Endothelial cell of hepatic sinusoid (primary cell): ENCODE measurements around the gene AUP1.
"Not testable (repeated sequence)": the region's sequence is repeated elsewhere in the genome, so short reads cannot be mapped to it uniquely, and the experiment has no call there.

Source experiments
- in situ Hi-C: cut with HindIII; loops from 2 replicates; pipeline ENCODE4 v1.10.0; 2017; ENCODE audit warnings: low sequenced_read_pairs

The AUP1 gene

GRCh38 chr2:74499940-74500577 is 29.4 kb downstream of the AUP1 start:
- in situ Hi-C loops: no loop called here

- in situ Hi-C loops: no loop called here
These were observed 30.1 kb downstream of the AUP1 start, which contains the start of gene LBX2 for GRCh38 chr2:74499267-74499939. TSS of gene LBX2 (minus strand) at chr2:74499603. CDS start at chr2:74499537, 66 bp downstream.

- in situ Hi-C loops: no loop called here
These were observed 30.8 kb downstream of the AUP1 start for GRCh38 chr2:74498500-74499266.

- in situ Hi-C loops: no loop called here
These were observed 31.6 kb downstream of the AUP1 start for GRCh38 chr2:74497777-74498499.

GRCh38 chr2:74496997-74497776 is 32.3 kb downstream of the AUP1 start:
- in situ Hi-C loops: no loop called here

GRCh38 chr2:74495440-74495839 is 34.1 kb downstream of the AUP1 start:
- in situ Hi-C loops: no loop called here

GRCh38 chr2:74493546-74493945 is 36.0 kb downstream of the AUP1 start:
- in situ Hi-C loops: loop anchor here (5.0 kb wide), 1 partner anchor 94 kb away; no protein-coding TSS in a partner anchor

GRCh38 chr2:74491648-74492544 is 37.6 kb downstream of the AUP1 start:
- in situ Hi-C loops: loop anchor here (5.0 kb wide), 1 partner anchor 95 kb away; no protein-coding TSS in a partner anchor

- in situ Hi-C loops: loop anchor here (5.0 kb wide), 1 partner anchor 97 kb away; no protein-coding TSS in a partner anchor
These were observed 39.6 kb downstream of the AUP1 start for GRCh38 chr2:74489906-74490305.

GRCh38 chr2:74488643-74489481 is 40.6 kb downstream of the AUP1 start:
- in situ Hi-C loops: no loop called here

GRCh38 chr2:74486141-74486540 is 43.4 kb downstream of the AUP1 start:
- in situ Hi-C loops: no loop called here

- in situ Hi-C loops: not testable (repeated sequence)
These were observed 45.8 kb downstream of the AUP1 start for GRCh38 chr2:74483675-74484164.

- in situ Hi-C loops: no loop called here
These were observed 46.5 kb downstream of the AUP1 start, which contains the start of the genes CCDC142 and TTC31 for GRCh38 chr2:74482801-74483674. TSS of gene CCDC142 (minus strand) at chr2:74482998. CDS start at chr2:74482837, 161 bp downstream. TSS of gene TTC31 (plus strand) at chr2:74483081. CDS start at chr2:74483096, 15 bp downstream.

- in situ Hi-C loops: no loop called here
These were observed 47.3 kb downstream of the AUP1 start for GRCh38 chr2:74481961-74482800.

GRCh38 chr2:74481431-74481830 is 48.1 kb downstream of the AUP1 start:
- in situ Hi-C loops: no loop called here
